CD4-positive, alpha-beta T cell (primary cell): Measurements from ENCODE around the gene CPE. TPM values are rescaled to one million over a fixed set of nuclear protein-coding genes. Genes with fewer than 3 reads are reported as not detected.

Experiments used
- ATAC-seq: fragments of 200-7000 bp; cut with Tn5 transposase; one replicate; pipeline ENCODE4 v1.10.0; 2022; ENCODE audit warnings: mild to moderate bottlenecking; ENCODE audit not compliant: poor library complexity
- CTCF ChIA-PET: fragments of 350-600 bp; sonication (Branson Sonifier 250); formaldehyde crosslinking; loops from one replicate; lab custom pipeline; 2021; ENCODE audit warnings: antibody characterized with exemption, inconsistent platforms; lab: Charles Lee
- POLR2A ChIA-PET: fragments of 350-600 bp; sonication (Branson Sonifier 250); formaldehyde crosslinking; loops from one replicate; lab custom pipeline; 2021; ENCODE audit warnings: antibody characterized with exemption, inconsistent platforms; lab: Charles Lee
- DNase-seq, 14 experiments: peaks; one replicate each; pipeline ENCODE4 v3.0.0-alpha.2; 2013 to 2020; ENCODE audit warnings: mixed read lengths in 2 of 14
- H3K27ac ChIP-seq, 2 donors: one replicate each; pipeline versions ENCODE4 v1.5.1 to v1.7.0; 2013; ENCODE audit warnings: low read length in 2 of 2, low read depth in 1 of 2, mild to moderate bottlenecking in 1 of 2
- H3K27me3 ChIP-seq, 2 experiments: 1 replicate in 1 of 2; 2 replicates in 1 of 2; pipeline versions ENCODE4 v1.6.1 to v1.7.0; 2013; ENCODE audit warnings: low read length in 2 of 2, control low read depth in 1 of 2, mild to moderate bottlenecking in 1 of 2, moderate library complexity in 1 of 2; ENCODE audit not compliant: insufficient read depth in 2 of 2, control insufficient read depth in 1 of 2
- H3K36me3 ChIP-seq: one replicate; pipeline ENCODE4 v1.6.1; 2013; ENCODE audit warnings: low read length, control low read depth; ENCODE audit not compliant: insufficient read depth
- H3K4me1 ChIP-seq: one replicate; pipeline ENCODE4 v1.6.1; 2013; ENCODE audit warnings: low read length, control low read depth; ENCODE audit not compliant: insufficient read depth
- H3K4me3 ChIP-seq: one replicate; pipeline ENCODE4 v1.5.1; 2013; ENCODE audit warnings: mild to moderate bottlenecking, low read length, moderate library complexity
- H3K9me3 ChIP-seq, 2 experiments: 1 replicate in 1 of 2; 2 replicates in 1 of 2; pipeline versions ENCODE4 v1.6.1 to v1.7.0; 2013; ENCODE audit warnings: low read length in 2 of 2, mild to moderate bottlenecking in 2 of 2, control low read depth in 1 of 2, moderate library complexity in 1 of 2; ENCODE audit not compliant: control insufficient read depth in 1 of 2, insufficient read depth in 1 of 2
- H3K27ac Mint-ChIP-seq: one replicate; pipeline ENCODE4 v1.8.0; 2020; ENCODE audit warnings: mixed read lengths
- H3K27me3 Mint-ChIP-seq: one replicate; pipeline ENCODE4 v1.8.0; 2021; ENCODE audit warnings: mixed read lengths
- H3K36me3 Mint-ChIP-seq: one replicate; pipeline ENCODE4 v1.8.0; 2021; ENCODE audit warnings: low read depth, mixed read lengths
- H3K4me1 Mint-ChIP-seq: one replicate; pipeline ENCODE4 v1.8.0; 2021; ENCODE audit warnings: low read depth, mixed read lengths
- H3K4me3 Mint-ChIP-seq: one replicate; pipeline ENCODE4 v1.8.0; 2020; ENCODE audit warnings: mild to moderate bottlenecking, mixed read lengths
- H3K9me3 Mint-ChIP-seq: one replicate; pipeline ENCODE4 v1.8.0; 2020; ENCODE audit warnings: mixed read lengths
- intact Hi-C, 2 experiments: fragments of 100-400 bp; cut with DNase I in 1 of 2; cut with micrococcal nuclease in 1 of 2; formaldehyde crosslinking; loops; one replicate each; pipeline versions ENCODE4 v1.15.1 to v1.9.0; 2023 to 2025; cut with DNase I, micrococcal nuclease
- total RNA-seq, 174 experiments: library from RNA in 2 of 174; stranded (reverse) in 2 of 174; gene quantifications; one replicate each; pipeline ENCODE4 v1.2.3 and lab custom pipeline; 2021 to 2026
- TF ChIP-seq, protein P1 (sequence below): fragments of 200-600 bp; IDR thresholded peaks from one replicate; pipeline ENCODE4 v1.8.0; 2022; ENCODE audit warnings: antibody characterized with exemption, mild to moderate bottlenecking

The CPE gene
- total RNA-seq, 2 experiments from 2014 or later: not detected

DNA sequence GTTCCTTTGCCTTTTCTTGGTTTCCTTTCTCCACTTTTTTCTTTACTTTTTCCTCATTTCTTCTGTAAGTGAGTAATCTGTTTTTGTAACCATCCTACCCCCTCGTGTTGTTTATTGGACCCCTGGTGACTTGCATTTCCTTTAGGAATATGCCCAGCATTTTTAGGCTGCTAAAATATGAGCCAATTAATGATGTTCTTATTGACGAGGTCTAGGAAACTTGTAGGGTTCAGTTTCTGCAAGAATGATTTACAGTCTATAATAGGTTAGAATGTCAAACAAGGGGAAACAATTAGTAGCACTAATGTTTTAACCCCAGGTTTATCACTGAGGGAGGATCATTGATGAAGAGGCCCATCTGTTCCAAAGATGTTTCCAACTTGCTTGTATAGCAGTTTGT, 79.0 kb downstream of the CPE start:
- H3K9me3 ChIP-seq: no peaks in the 10 kb centered on the region
- CTCF ChIA-PET: no interaction called here
- POLR2A ChIA-PET: no interaction called here
- H3K27ac Mint-ChIP-seq: no peak overlapping the region
- TF ChIP-seq, protein P1, sequence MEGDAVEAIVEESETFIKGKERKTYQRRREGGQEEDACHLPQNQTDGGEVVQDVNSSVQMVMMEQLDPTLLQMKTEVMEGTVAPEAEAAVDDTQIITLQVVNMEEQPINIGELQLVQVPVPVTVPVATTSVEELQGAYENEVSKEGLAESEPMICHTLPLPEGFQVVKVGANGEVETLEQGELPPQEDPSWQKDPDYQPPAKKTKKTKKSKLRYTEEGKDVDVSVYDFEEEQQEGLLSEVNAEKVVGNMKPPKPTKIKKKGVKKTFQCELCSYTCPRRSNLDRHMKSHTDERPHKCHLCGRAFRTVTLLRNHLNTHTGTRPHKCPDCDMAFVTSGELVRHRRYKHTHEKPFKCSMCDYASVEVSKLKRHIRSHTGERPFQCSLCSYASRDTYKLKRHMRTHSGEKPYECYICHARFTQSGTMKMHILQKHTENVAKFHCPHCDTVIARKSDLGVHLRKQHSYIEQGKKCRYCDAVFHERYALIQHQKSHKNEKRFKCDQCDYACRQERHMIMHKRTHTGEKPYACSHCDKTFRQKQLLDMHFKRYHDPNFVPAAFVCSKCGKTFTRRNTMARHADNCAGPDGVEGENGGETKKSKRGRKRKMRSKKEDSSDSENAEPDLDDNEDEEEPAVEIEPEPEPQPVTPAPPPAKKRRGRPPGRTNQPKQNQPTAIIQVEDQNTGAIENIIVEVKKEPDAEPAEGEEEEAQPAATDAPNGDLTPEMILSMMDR: no peak
- H3K27me3 ChIP-seq: peaks cover 0 to 4% of the 10 kb centered on the region in 2 experiments
- peaks cover 40% of the 10 kb centered on the region for H3K27me3 Mint-ChIP-seq
- H3K9me3 Mint-ChIP-seq: no peaks in the 10 kb centered on the region
- intact Hi-C loops: no loop called here
- no peaks in the 10 kb centered on the region for H3K4me1 Mint-ChIP-seq
- no peak for DNase-seq
- no peak overlapping the region for H3K4me3 ChIP-seq
- no peak overlapping the region for H3K27ac ChIP-seq
- no peaks in the 10 kb centered on the region for H3K36me3 ChIP-seq
- no peak overlapping the region for H3K4me3 Mint-ChIP-seq
- no peaks in the 10 kb centered on the region for H3K4me1 ChIP-seq
- ATAC-seq: no peak
- no peaks in the 10 kb centered on the region for H3K36me3 Mint-ChIP-seq

DNA sequence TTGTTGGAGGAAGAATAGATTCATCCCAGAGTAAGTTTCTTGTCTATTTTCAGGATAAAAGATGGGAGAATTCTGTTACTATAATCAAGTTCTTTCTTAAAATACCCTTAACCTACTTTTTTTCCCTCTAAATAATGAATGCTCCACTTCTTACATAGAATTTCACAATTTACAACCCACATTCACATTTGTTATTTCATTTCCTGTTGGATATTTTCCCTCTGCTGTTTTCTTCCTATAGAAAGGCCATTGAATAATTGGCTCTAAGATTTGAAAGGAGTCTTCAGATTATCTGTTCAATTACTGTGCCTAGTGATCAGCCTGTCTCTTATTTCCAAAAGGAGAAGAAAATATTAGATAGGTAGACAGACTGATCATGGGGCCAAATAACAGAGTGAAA, 79.7 kb downstream of the CPE start:
- H3K4me3 ChIP-seq: no peak overlapping the region
- intact Hi-C loops: no loop called here
- DNase-seq (no peak), ATAC-seq (no peak)
- H3K27me3 ChIP-seq: peaks cover 0 to 4% of the 10 kb centered on the region in 2 experiments
- no peaks in the 10 kb centered on the region for H3K9me3 Mint-ChIP-seq
- no peaks in the 10 kb centered on the region for H3K36me3 Mint-ChIP-seq
- no peaks in the 10 kb centered on the region for H3K4me1 ChIP-seq
- H3K4me3 Mint-ChIP-seq: no peak overlapping the region
- no peak overlapping the region for H3K27ac Mint-ChIP-seq
- H3K4me1 Mint-ChIP-seq: no peaks in the 10 kb centered on the region
- CTCF ChIA-PET: interaction anchor here (0.8 kb wide), 1 partner anchor 327 kb away, joined by 3 read pairs; no protein-coding TSS in a partner anchor
- TF ChIP-seq, protein P1: no peak
- no peak overlapping the region for H3K27ac ChIP-seq
- POLR2A ChIA-PET: no interaction called here
- H3K9me3 ChIP-seq: no peaks in the 10 kb centered on the region
- H3K36me3 ChIP-seq: no peaks in the 10 kb centered on the region
- H3K27me3 Mint-ChIP-seq: peaks cover 40% of the 10 kb centered on the region

DNA sequence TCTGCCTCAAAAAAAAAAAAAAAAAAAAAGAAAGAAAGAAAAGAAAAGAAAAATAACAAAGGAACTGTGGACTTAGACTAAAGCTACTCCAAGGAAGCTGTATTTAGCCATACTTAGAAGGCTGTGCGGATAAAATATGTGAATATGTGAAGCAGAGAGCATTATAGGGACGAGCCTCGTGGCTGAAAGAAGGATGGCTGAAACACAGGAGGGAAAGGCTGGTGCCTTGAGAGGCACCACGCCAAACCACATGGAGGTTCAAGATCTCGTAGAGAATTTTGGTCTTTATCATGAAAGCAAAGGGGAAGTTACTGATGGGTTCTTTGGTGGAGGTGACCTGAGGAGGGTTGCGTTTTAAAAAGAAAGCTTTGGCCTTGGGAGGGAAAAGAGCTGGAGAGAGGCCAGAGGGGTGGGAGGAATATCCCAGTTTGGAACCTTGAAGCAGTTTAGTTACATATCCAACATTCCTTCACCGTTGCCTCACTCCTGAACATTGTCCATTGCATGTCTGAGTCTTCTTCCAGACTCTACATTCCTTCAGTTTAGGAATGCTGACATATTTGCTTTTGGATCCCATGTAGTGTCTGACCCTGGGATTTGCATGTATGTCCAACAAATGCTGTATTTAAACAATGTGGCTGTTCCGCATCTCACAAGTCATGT, 82.5 kb downstream of the CPE start:
- Histone ChIP-seq H3K4me1 (no peaks in the 10 kb centered on the region), H3K27me3 (peaks cover 0 to 4% of the 10 kb centered on the region in 2 experiments), H3K9me3 (no peaks in the 10 kb centered on the region), H3K4me3 (no peak overlapping the region), H3K36me3 (no peaks in the 10 kb centered on the region), H3K27ac (no peak overlapping the region)
- H3K4me3 Mint-ChIP-seq: no peak overlapping the region
- no peaks in the 10 kb centered on the region for H3K9me3 Mint-ChIP-seq
- ChIA-PET POLR2A (no interaction called here), CTCF (interaction anchor here (0.7 to 1.0 kb wide), 3 partner anchors 136 to 330 kb away, joined by 3 read pairs; no protein-coding TSS in a partner anchor)
- TF ChIP-seq, protein P1: no peak
- ATAC-seq (no peak), DNase-seq (no peak)
- no peaks in the 10 kb centered on the region for H3K4me1 Mint-ChIP-seq
- no peak overlapping the region for H3K27ac Mint-ChIP-seq
- H3K27me3 Mint-ChIP-seq: peaks cover 33% of the 10 kb centered on the region
- no peaks in the 10 kb centered on the region for H3K36me3 Mint-ChIP-seq
- intact Hi-C loops: no loop called here
